SK-N-SH (cell line): ENCODE measurements around the gene ATP11B. TPM values are rescaled to one million over a fixed set of nuclear protein-coding genes. Genes with fewer than 3 reads are reported as not detected.
"Not testable (repeated sequence)": the region's sequence is repeated elsewhere in the genome, so short reads cannot be mapped to it uniquely, and the experiment has no call there.

ENCODE experiments used
- CTCF ChIA-PET: fragments of 300-600, 350-600 bp; formaldehyde crosslinking; extraction: SDS; loops from one replicate; lab custom pipeline; 2021; lab: Yijun Ruan, JAX
- POLR2A ChIA-PET: fragments of 350-600 bp; sonication (Branson Sonifier 250); formaldehyde crosslinking; extraction: SDS; loops from one replicate; lab custom pipeline; 2020; ENCODE audit warnings: antibody characterized with exemption, inconsistent platforms; lab: Yijun Ruan, JAX
- DNase-seq: peaks from one replicate; pipeline ENCODE4 v3.0.0; 2012
- H2AFZ ChIP-seq: fragments of 200-600 bp; sonication (generic); 2 replicates; pipeline ENCODE4 v1.8.1; 2016; ENCODE audit warnings: antibody characterized with exemption, mild to moderate bottlenecking, low read depth
- H3F3A ChIP-seq: fragments of 200-600 bp; sonication (generic); replicated peaks from 2 replicates; pipeline ENCODE3; 2016; ENCODE audit warnings: antibody characterized with exemption, mild to moderate bottlenecking; ENCODE audit not compliant: insufficient read depth
- H3K27ac ChIP-seq, 2 experiments: fragments of 200-500 bp in 1 of 2; fragments of 200-600 bp in 1 of 2; sonication (Bioruptor generic) in 1 of 2; sonication (generic), shearing (Covaris generic) in 1 of 2; 2 replicates each; pipeline versions ENCODE4 v1.5.1 to v1.6.1; 2014 to 2016; ENCODE audit warnings: low read depth in 2 of 2, inconsistent platforms in 1 of 2, low read length in 1 of 2, mild to moderate bottlenecking in 1 of 2, mixed read lengths in 1 of 2
- H3K27me3 ChIP-seq: fragments of 200-600 bp; sonication (generic), shearing (Covaris generic); 2 replicates; pipeline ENCODE4 v1.6.1; 2016; ENCODE audit warnings: mixed run types; ENCODE audit not compliant: insufficient read depth
- H3K36me3 ChIP-seq, 2 experiments: fragments of 200-500 bp in 1 of 2; fragments of 200-600 bp in 1 of 2; sonication (Bioruptor generic) in 1 of 2; sonication (generic) in 1 of 2; replicated peaks in 1 of 2; 2 replicates each; pipeline versions ENCODE3 to v1.5.1; 2014 to 2016; ENCODE audit warnings: low read length in 1 of 2, mild to moderate bottlenecking in 1 of 2; ENCODE audit not compliant: insufficient read depth in 2 of 2, control insufficient read depth in 1 of 2
- H3K4me1 ChIP-seq, 2 experiments: fragments of 200-500 bp in 1 of 2; fragments of 200-600 bp in 1 of 2; sonication (Bioruptor generic) in 1 of 2; sonication (generic), shearing (Covaris generic) in 1 of 2; 2 replicates each; pipeline versions ENCODE4 v1.5.1 to v1.6.1; 2014 to 2016; ENCODE audit warnings: low read depth in 1 of 2, low read length in 1 of 2, mixed run types in 1 of 2; ENCODE audit not compliant: insufficient read depth in 2 of 2, control insufficient read depth in 1 of 2
- H3K4me2 ChIP-seq: fragments of 200-600 bp; sonication (generic), shearing (Covaris generic); 2 replicates; pipeline ENCODE4 v1.6.1; 2017; ENCODE audit warnings: mixed run types
- H3K4me3 ChIP-seq, 2 experiments: fragments of 200-500 bp in 1 of 2; fragments of 200-600 bp in 1 of 2; sonication (Bioruptor generic) in 1 of 2; sonication (generic), shearing (Covaris generic) in 1 of 2; 2 replicates each; pipeline versions ENCODE4 v1.5.1 to v1.8.1; 2014 to 2016; ENCODE audit warnings: low read depth in 2 of 2, inconsistent platforms in 1 of 2, low read length in 1 of 2, mild to moderate bottlenecking in 1 of 2, mixed read lengths in 1 of 2, moderate library complexity in 1 of 2
- H3K79me2 ChIP-seq: fragments of 200-600 bp; sonication (generic); 2 replicates; pipeline ENCODE4 v1.8.1; 2017; ENCODE audit warnings: mild to moderate bottlenecking; ENCODE audit not compliant: insufficient read depth
- H3K9ac ChIP-seq: fragments of 200-600 bp; sonication (generic); 2 replicates; pipeline ENCODE4 v1.6.1; 2017; ENCODE audit warnings: mixed run types
- H3K9me2 ChIP-seq: fragments of 200-600 bp; sonication (generic); 2 replicates; pipeline ENCODE4 v1.6.1; 2017; ENCODE audit warnings: mixed run types
- H3K9me3 ChIP-seq: fragments of 200-600 bp; sonication (generic); 2 replicates; pipeline ENCODE4 v1.6.1; 2017; ENCODE audit warnings: mixed run types, mild to moderate bottlenecking, moderate library complexity
- H4K20me1 ChIP-seq: fragments of 200-600 bp; sonication (generic); 2 replicates; pipeline ENCODE4 v1.6.1; 2017; ENCODE audit warnings: mild to moderate bottlenecking, mixed run types; ENCODE audit not compliant: insufficient read depth
- FOXJ3 ChIP-seq: sonication (generic); formaldehyde crosslinking; IDR thresholded peaks from 2 replicates; pipeline ENCODE4 v1.5.1; 2020; ENCODE audit warnings: mild to moderate bottlenecking, missing genetic modification reagents
- FOXM1 ChIP-seq: IDR thresholded peaks from 2 replicates; pipeline ENCODE4 v1.4.0; 2012; ENCODE audit warnings: low read depth, mild to moderate bottlenecking
- NFIC ChIP-seq: IDR thresholded peaks from 2 replicates; pipeline ENCODE4 v1.4.0; 2012; ENCODE audit warnings: borderline replicate concordance
- NRF1 ChIP-seq: IDR thresholded peaks from 2 replicates; pipeline ENCODE4 v1.6.1; 2012; ENCODE audit warnings: low read depth, mild to moderate bottlenecking, low read length
- RCOR1 ChIP-seq: fragments of 150-350 bp; IDR thresholded peaks from 2 replicates; pipeline ENCODE4 v1.6.1; 2017; ENCODE audit warnings: antibody characterized with exemption, low read length
- RXRA ChIP-seq: IDR thresholded peaks from 2 replicates; pipeline ENCODE4 v1.4.0; 2012; ENCODE audit warnings: low read depth, mild to moderate bottlenecking, borderline replicate concordance
- SIN3A ChIP-seq: IDR thresholded peaks from 2 replicates; pipeline ENCODE4 v1.6.1; 2012; ENCODE audit warnings: low read depth, mild to moderate bottlenecking, low read length, moderate library complexity, borderline replicate concordance
- SMC3 ChIP-seq: IDR thresholded peaks from 2 replicates; pipeline ENCODE4 v1.6.1; 2012; ENCODE audit warnings: low read depth, low read length, improper control_type of control experiment
- TAF1 ChIP-seq: IDR thresholded peaks from 2 replicates; pipeline ENCODE4 v1.6.1; 2012; ENCODE audit warnings: low read depth, mild to moderate bottlenecking, low read length, moderate library complexity, borderline replicate concordance
- YY1 ChIP-seq: IDR thresholded peaks from 2 replicates; pipeline ENCODE4 v1.4.0; 2012; ENCODE audit warnings: low read depth, mild to moderate bottlenecking
- WGBS: methylation state at CpG from one replicate; pipeline ENCODE4 v1.1.6; 2017; ENCODE audit warnings: low lambda C conversion rate; 5-methylcytosine and 5-hydroxymethylcytosine counted together
- polyA plus RNA-seq, 3 experiments: library from polyadenylated mRNA; depleted of rRNA; stranded (reverse); fragments of >200 nt; gene quantifications; 2 replicates each; pipeline ENCODE4 v1.2.3, GENCODE V29; 2012

Gene ATP11B
- polyA plus RNA-seq, 1 of the 3 experiments (the other 2 are of a cell fraction): 8.7 TPM

DNA sequence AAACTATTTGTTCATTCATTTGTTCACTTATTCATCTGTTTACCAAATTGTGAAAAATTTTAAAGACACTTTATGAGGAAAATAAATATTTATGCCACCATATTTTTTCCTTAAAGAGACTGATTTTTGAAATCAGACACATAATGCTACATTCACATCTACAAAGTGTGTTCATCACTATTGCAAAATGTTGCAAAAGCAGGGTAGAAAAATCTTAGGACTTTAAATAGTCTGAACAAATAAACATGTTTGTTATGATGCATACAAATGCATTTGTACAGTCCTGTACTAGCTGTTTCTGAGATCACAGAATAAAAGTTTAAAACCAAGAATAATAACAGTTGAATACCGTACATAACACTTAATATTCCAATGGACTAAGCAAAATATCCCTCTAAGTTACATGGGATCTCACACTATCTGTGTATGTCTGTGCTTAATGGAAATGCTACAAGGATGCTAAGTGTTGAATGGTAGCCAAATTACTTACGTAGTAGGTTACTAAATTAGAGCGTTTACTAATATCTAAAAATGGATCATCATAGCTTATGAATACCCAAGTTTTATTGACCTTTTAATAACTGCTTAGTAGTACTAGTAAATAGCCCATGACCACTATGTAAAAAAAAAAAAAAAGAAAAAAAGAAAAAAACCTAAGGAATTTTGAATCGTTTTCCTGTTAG is 25.1 kb downstream of the ATP11B start:
- H2AFZ ChIP-seq: no peak overlapping the region
- no peaks in the 10 kb centered on the region for H3K9me2 ChIP-seq
- no peaks in the 10 kb centered on the region for H3K27me3 ChIP-seq
- no peak overlapping the region for H3K9ac ChIP-seq
- no peak overlapping the region for H3K27ac ChIP-seq
- peaks cover 7 to 17% of the 10 kb centered on the region in 2 experiments for H3K36me3 ChIP-seq
- ChIA-PET POLR2A (no interaction called here), CTCF (interaction anchor here (0.6 to 2.5 kb wide), 2 partner anchors 18 to 1957 kb away, joined by 3 to 6 read pairs; no protein-coding TSS in a partner anchor)
- no peaks in the 10 kb centered on the region for H3K9me3 ChIP-seq
- H3K79me2 ChIP-seq: peaks cover 90% of the 10 kb centered on the region
- H3F3A ChIP-seq: no peaks in the 10 kb centered on the region
- H3K4me1 ChIP-seq: peaks cover 0 to 14% of the 10 kb centered on the region in 2 experiments; a peak in 2 of 4 replicates
- peaks cover 14% of the 10 kb centered on the region; the same call in 1 of the 2 replicates for H4K20me1 ChIP-seq
- 95% methylated on average over 4 of the region's 4 CpGs for WGBS
- no peak overlapping the region for H3K4me2 ChIP-seq
- no peak for DNase-seq
- TF ChIP-seq FOXM1 (no peak), SIN3A (no peak), RXRA (no peak), NFIC (no peak), FOXJ3 (no peak), YY1 (no peak), RCOR1 (no peak), NRF1 (no peak)
- H3K4me3 ChIP-seq: no peak overlapping the region

DNA sequence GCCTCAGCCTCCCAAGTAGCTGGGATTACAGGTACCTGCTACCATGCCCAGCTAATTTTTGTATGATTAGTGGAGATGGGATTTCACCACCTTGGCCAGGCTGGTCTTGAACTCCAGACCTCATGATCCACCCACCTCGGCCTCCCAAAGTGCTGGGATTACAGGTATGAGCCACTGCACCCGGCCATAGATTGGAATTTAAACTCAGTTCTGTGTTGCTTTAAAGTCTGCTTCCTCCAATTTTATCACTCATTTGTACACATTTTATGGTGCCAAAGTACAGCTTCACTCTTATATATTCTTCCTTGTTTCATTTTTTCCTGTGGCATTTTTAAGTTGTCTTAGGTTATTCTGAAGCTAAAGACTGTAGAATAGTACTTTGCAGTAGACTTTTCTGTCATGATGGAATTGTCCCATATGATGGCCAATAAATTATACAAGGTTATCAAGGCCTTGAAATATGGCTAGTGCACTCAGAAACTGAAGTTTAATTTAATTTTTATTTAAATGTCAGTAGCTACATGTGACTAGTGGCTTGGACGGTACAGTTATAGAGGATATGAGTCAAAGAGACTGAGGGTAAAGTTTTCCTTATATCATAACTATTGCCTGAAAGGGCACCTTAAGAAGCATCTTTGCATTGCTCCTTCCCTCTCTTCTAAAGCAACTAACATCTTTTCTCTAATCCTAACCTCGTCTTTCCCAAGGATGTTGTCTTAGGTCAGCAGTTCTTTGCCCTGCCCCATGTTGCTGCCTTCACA is 28.1 kb downstream of the ATP11B start:
- no peak overlapping the region for H3K9ac ChIP-seq

GRCh38 chr3:182822260-182822659 is 29.0 kb downstream of the ATP11B start:
- H3K4me3 ChIP-seq, H3K4me2 ChIP-seq, H3K9me2 ChIP-seq, H3K4me1 ChIP-seq, H3K27ac ChIP-seq, CTCF ChIA-PET, H3F3A ChIP-seq, H3K9me3 ChIP-seq, H2AFZ ChIP-seq, H3K9ac ChIP-seq, DNase-seq, POLR2A ChIA-PET, H3K27me3 ChIP-seq, H4K20me1 ChIP-seq: not testable (repeated sequence)
- 94% methylated on average over 5 of the region's 5 CpGs for WGBS
- Histone ChIP-seq H3K36me3 (peaks cover 9 to 34% of the 10 kb centered on the region in 2 experiments), H3K79me2 (peaks cover 87% of the 10 kb centered on the region)

More for the DNA sequence above, 28.1 kb downstream of the ATP11B start:
- Histone ChIP-seq H3K27ac (no peak overlapping the region), H2AFZ (no peak overlapping the region), H3K9me3 (no peaks in the 10 kb centered on the region), H3K36me3 (peaks cover 7 to 28% of the 10 kb centered on the region in 2 experiments), H3K79me2 (peaks cover 88% of the 10 kb centered on the region), H3K4me1 (no peaks in the 10 kb centered on the region), H3K9me2 (no peaks in the 10 kb centered on the region), H3K4me3 (no peak overlapping the region), H3K27me3 (no peaks in the 10 kb centered on the region), H3F3A (no peaks in the 10 kb centered on the region), H4K20me1 (peaks cover 3% of the 10 kb centered on the region; the same call in 1 of the 2 replicates), H3K4me2 (no peak overlapping the region)
- ChIA-PET CTCF (interaction anchor here (1.0 kb wide), 1 partner anchor 560 kb away, joined by 3 read pairs; no protein-coding TSS in a partner anchor), POLR2A (no interaction called here)
- DNase-seq: no peak
- 97% methylated on average over 4 of the region's 4 CpGs for WGBS
- no peak for TF ChIP-seq SMC3
- no peak for TF ChIP-seq NFIC
- no peak for TF ChIP-seq TAF1
- no peak for TF ChIP-seq RXRA
